H1 (cell line): ENCODE measurements around the gene CTSC. TPM values are rescaled to one million over a fixed set of nuclear protein-coding genes. Genes with fewer than 3 reads are reported as not detected.

ENCODE experiments used
- ASH2L ChIP-seq: fragments of 200-600, 300-600 bp; sonication (generic); IDR thresholded peaks from one replicate; pipeline ENCODE4 v1.7.1; 2017; ENCODE audit warnings: low read length
- ATF3 ChIP-seq: IDR thresholded peaks from 2 replicates; pipeline ENCODE4 v1.6.1; 2011; ENCODE audit warnings: low read depth, mild to moderate bottlenecking, low read length; ENCODE audit not compliant: insufficient read depth
- BACH1 ChIP-seq: IDR thresholded peaks from 2 replicates; pipeline ENCODE4 v1.6.1; 2012; ENCODE audit warnings: low read length, improper control_type of control experiment
- BCL11A ChIP-seq, 2 experiments: IDR thresholded peaks; one replicate each; pipeline ENCODE4 v1.6.1; 2011; ENCODE audit warnings: low read depth in 2 of 2, low read length in 2 of 2, mild to moderate bottlenecking in 2 of 2
- BRCA1 ChIP-seq: IDR thresholded peaks from 2 replicates; pipeline ENCODE4 v1.6.1; 2012; ENCODE audit warnings: low read depth, low read length, improper control_type of control experiment
- CBX5 ChIP-seq: fragments of 300-800, 300-1000 bp; sonication (generic); IDR thresholded peaks from 2 replicates; pipeline ENCODE4 v1.7.1; 2016; ENCODE audit warnings: antibody characterized with exemption, low read length, low read depth
- CBX8 ChIP-seq: fragments of 300-800, 300-1000 bp; sonication (generic); IDR thresholded peaks from 2 replicates; pipeline ENCODE4 v1.7.1; 2016; ENCODE audit warnings: low read depth, low read length, borderline replicate concordance
- CHD1 ChIP-seq: IDR thresholded peaks from 2 replicates; pipeline ENCODE4 v1.6.1; 2012; ENCODE audit warnings: low read depth, low read length, improper control_type of control experiment
- CHD2 ChIP-seq: IDR thresholded peaks from 2 replicates; pipeline ENCODE4 v1.6.1; 2012; ENCODE audit warnings: low read length, improper control_type of control experiment
- CREB1 ChIP-seq: IDR thresholded peaks from 2 replicates; pipeline ENCODE4 v1.6.1; 2012; ENCODE audit warnings: inconsistent platforms
- EGR1 ChIP-seq: IDR thresholded peaks from 2 replicates; pipeline ENCODE4 v1.6.1; 2011; ENCODE audit warnings: low read depth, low read length, borderline replicate concordance
- EP300 ChIP-seq, 2 experiments: IDR thresholded peaks; 1 replicate in 1 of 2; 2 replicates in 1 of 2; pipeline ENCODE4 v1.6.1; 2011 to 2012; ENCODE audit warnings: low read depth in 2 of 2, low read length in 2 of 2, mild to moderate bottlenecking in 2 of 2, borderline replicate concordance in 1 of 2, inconsistent platforms in 1 of 2, moderate library complexity in 1 of 2
- EZH2 ChIP-seq: fragments of 200-600 bp; sonication (generic); IDR thresholded peaks from 2 replicates; pipeline ENCODE4 v1.7.1; 2012; ENCODE audit warnings: low read depth, mild to moderate bottlenecking, moderate library complexity, low read length, inconsistent platforms; ENCODE audit not compliant: severe bottlenecking
- FOSL1 ChIP-seq: IDR thresholded peaks from 2 replicates; pipeline ENCODE4 v1.6.1; 2011; ENCODE audit warnings: mild to moderate bottlenecking, low read depth, low read length, moderate library complexity; ENCODE audit not compliant: insufficient read depth
- HDAC2 ChIP-seq, 2 experiments: fragments of 300-600 bp in 1 of 2; sonication (generic) in 1 of 2; IDR thresholded peaks; 2 replicates each; pipeline ENCODE4 v1.6.1; 2011 to 2012; ENCODE audit warnings: low read depth in 2 of 2, low read length in 2 of 2, mild to moderate bottlenecking in 2 of 2, moderate library complexity in 2 of 2, borderline replicate concordance in 1 of 2, inconsistent platforms in 1 of 2
- HDAC6 ChIP-seq: IDR thresholded peaks from one replicate; pipeline ENCODE4 v1.7.1; 2012; ENCODE audit warnings: low read depth, mild to moderate bottlenecking, inconsistent platforms, low read length, moderate library complexity
- KDM1A ChIP-seq: fragments of 200-600, 300-600 bp; sonication (generic); IDR thresholded peaks from 2 replicates; pipeline ENCODE4 v1.7.1; 2016; ENCODE audit warnings: mild to moderate bottlenecking, low read length, borderline replicate concordance
- MAX ChIP-seq: IDR thresholded peaks from 2 replicates; pipeline ENCODE4 v1.6.1; 2012; ENCODE audit warnings: inconsistent platforms
- POLR2A ChIP-seq, 2 experiments: IDR thresholded peaks; 1 replicate in 1 of 2; 2 replicates in 1 of 2; pipeline ENCODE4 v1.6.1; 2011; ENCODE audit warnings: low read depth in 2 of 2, low read length in 2 of 2, mild to moderate bottlenecking in 2 of 2; ENCODE audit errors: control extremely low read depth in 1 of 2
- RBBP5 ChIP-seq: IDR thresholded peaks from 2 replicates; pipeline ENCODE4 v1.7.1; 2012; ENCODE audit warnings: low read depth, mild to moderate bottlenecking, inconsistent platforms, low read length, moderate library complexity, borderline replicate concordance
- SIX5 ChIP-seq: IDR thresholded peaks from 2 replicates; pipeline ENCODE4 v1.6.1; 2011; ENCODE audit warnings: mild to moderate bottlenecking, low read depth, low read length
- SUZ12 ChIP-seq: fragments of 200-600 bp; sonication (generic); IDR thresholded peaks from 2 replicates; pipeline ENCODE4 v1.6.1; 2012; ENCODE audit warnings: mild to moderate bottlenecking, inconsistent platforms, low read length, moderate library complexity, mixed read lengths
- TBP ChIP-seq: IDR thresholded peaks from 2 replicates; pipeline ENCODE4 v1.6.1; 2011; ENCODE audit warnings: low read depth, low read length, improper control_type of control experiment
- TCF12 ChIP-seq: IDR thresholded peaks from 2 replicates; pipeline ENCODE4 v1.6.1; 2011; ENCODE audit warnings: low read depth, mild to moderate bottlenecking, low read length
- YY1 ChIP-seq: IDR thresholded peaks from 2 replicates; pipeline ENCODE4 v1.6.1; 2011; ENCODE audit warnings: low read depth, mild to moderate bottlenecking, low read length
- polyA plus RNA-seq, 7 experiments: library from polyadenylated mRNA; depleted of rRNA in 3 of 7; stranded (reverse) in 5 of 7; unstranded in 2 of 7; fragments of >200 nt in 5 of 7; fragments of 200-250 nt in 2 of 7; gene quantifications; 1 replicate in 5 of 7; 2 replicates in 1 of 7; 4 replicates in 1 of 7; pipeline versions ENCODE4 v1.2.1 to v1.2.3, GENCODE V29; 2011 to 2013; ENCODE audit warnings: missing spikeins in 2 of 7, mixed read lengths in 2 of 7
- total RNA-seq: library from RNA; stranded (reverse); fragmentation: NEBNext Ultra II Directional; extraction: Animal tissue kit (Norgen Biotek cat#: 25700); gene quantifications from 2 replicates; pipeline ENCODE4 v1.2.1, GENCODE V29; 2021

Gene CTSC
- total and polyA plus RNA-seq, 2 of the 8 experiments (the other 6 are each of a cell fraction or from before 2014, with no cell fraction given), result 347 to 369 TPM

GRCh38 chr11:88307749-88308425 is 29.6 kb downstream of the CTSC start (continued):
- no peak for TF ChIP-seq SIX5
- no peak for TF ChIP-seq KDM1A
- peak in 1 of 2 experiments; percentile 51; a peak in 1 of 3 replicates for TF ChIP-seq EP300 (IDR thresholded peaks at IDR 0.05; ENCODE audit: borderline replicate concordance in 1 of 2, low read depth in 2 of 2, low read length in 2 of 2)
- TF ChIP-seq TBP, result peak; percentile 36; the same call in 1 of the 2 replicates
- peak in 1 of 2 experiments; percentile 8 for TF ChIP-seq BCL11A (IDR thresholded peaks at IDR 0.05; ENCODE audit: low read depth in 2 of 2, low read length in 2 of 2)
- TF ChIP-seq CHD2, result peak; percentile 50; the same call in 1 of the 2 replicates
- TF ChIP-seq SUZ12, result no peak
- TF ChIP-seq CHD1, result peak; percentile 88
- TF ChIP-seq BACH1, result no peak
- TF ChIP-seq BRCA1, result no peak
- no peak for TF ChIP-seq CBX8
- TF ChIP-seq EZH2, result no peak
- peak; percentile 98 for TF ChIP-seq ASH2L
- TF ChIP-seq TCF12, result 0 out of 2 replicates have a peak, but pooled peaks have one; percentile 54
- TF ChIP-seq EGR1, result no peak
- TF ChIP-seq POLR2A (IDR thresholded peaks at IDR 0.05; ENCODE audit: control extremely low read depth in 1 of 2, low read depth in 2 of 2, low read length in 2 of 2), result peak; percentile 69 to 84
- peak in 1 of 2 experiments; percentile 56; a peak in 1 of 4 replicates for TF ChIP-seq HDAC2 (IDR thresholded peaks at IDR 0.05; ENCODE audit: borderline replicate concordance in 1 of 2, low read depth in 2 of 2, low read length in 2 of 2)
- no peak for TF ChIP-seq ATF3
- TF ChIP-seq CREB1, result no peak
- no peak for TF ChIP-seq CBX5
- no peak for TF ChIP-seq MAX
- TF ChIP-seq RBBP5, result peak; percentile 96; the same call in 1 of the 2 replicates
- TF ChIP-seq FOSL1, result no peak
- peak; percentile 87 for TF ChIP-seq YY1
- TF ChIP-seq HDAC6, result no peak
